Activated naive CD4-positive, alpha-beta T cell treated with anti-CD3 and anti-CD28 coated beads, Interleukin-2, amount 50 U/mL, for 24 hours (primary cell): ENCODE results near the gene ANKH.
A peak's percentile ranks its signal among the peaks of the same experiment; 100 is the strongest.

Source experiments
- H3K27ac Mint-ChIP-seq: one replicate; pipeline ENCODE4 v1.8.0; 2021; ENCODE audit warnings: mild to moderate bottlenecking, mixed read lengths
- H3K27me3 Mint-ChIP-seq: one replicate; pipeline ENCODE4 v1.8.0; 2021; ENCODE audit warnings: mixed read lengths
- H3K36me3 Mint-ChIP-seq: one replicate; pipeline ENCODE4 v1.8.0; 2021; ENCODE audit warnings: mixed read lengths
- H3K4me1 Mint-ChIP-seq: one replicate; pipeline ENCODE4 v1.8.0; 2021; ENCODE audit warnings: mixed read lengths
- H3K4me3 Mint-ChIP-seq: one replicate; pipeline ENCODE4 v1.8.0; 2021; ENCODE audit warnings: mild to moderate bottlenecking, mixed read lengths
- H3K9me3 Mint-ChIP-seq: one replicate; pipeline ENCODE4 v1.8.0; 2021; ENCODE audit warnings: mixed read lengths

Gene ANKH

GRCh38 chr5:14708551-14708950, 163.0 kb downstream of the ANKH start:
- Mint-ChIP-seq H3K4me3 (no peak overlapping the region), H3K27ac (peak overlapping the region; percentile 88)

GRCh38 chr5:14707811-14708390, 163.7 kb downstream of the ANKH start:
- no peaks in the 10 kb centered on the region for H3K9me3 Mint-ChIP-seq
- H3K36me3 Mint-ChIP-seq: peaks cover 53% of the 10 kb centered on the region
- peaks cover 87% of the 10 kb centered on the region for H3K4me1 Mint-ChIP-seq
- no peaks in the 10 kb centered on the region for H3K27me3 Mint-ChIP-seq
- peak overlapping the region; percentile 88 for H3K27ac Mint-ChIP-seq
- H3K4me3 Mint-ChIP-seq: peak overlapping the region; percentile 11

More at GRCh38 chr5:14708551-14708950, 163.0 kb downstream of the ANKH start:
- peaks cover 49% of the 10 kb centered on the region for H3K36me3 Mint-ChIP-seq
- H3K9me3 Mint-ChIP-seq: no peaks in the 10 kb centered on the region
- no peaks in the 10 kb centered on the region for H3K27me3 Mint-ChIP-seq
- H3K4me1 Mint-ChIP-seq: peaks cover 80% of the 10 kb centered on the region

- H3K4me1 Mint-ChIP-seq: peaks cover 92% of the 10 kb centered on the region
- peaks cover 46% of the 10 kb centered on the region for H3K36me3 Mint-ChIP-seq
- H3K27ac Mint-ChIP-seq: peak overlapping the region; percentile 100
- H3K4me3 Mint-ChIP-seq: peak overlapping the region; percentile 82
- no peaks in the 10 kb centered on the region for H3K27me3 Mint-ChIP-seq
- H3K9me3 Mint-ChIP-seq: no peaks in the 10 kb centered on the region
Observed at GRCh38 chr5:14706615-14707021, 165.0 kb downstream of the ANKH start.

- Mint-ChIP-seq H3K36me3 (peaks cover 40% of the 10 kb centered on the region), H3K4me1 (peaks cover 98% of the 10 kb centered on the region), H3K27me3 (no peaks in the 10 kb centered on the region), H3K4me3 (peak overlapping the region; percentile 82), H3K9me3 (no peaks in the 10 kb centered on the region), H3K27ac (peak overlapping the region; percentile 100)
Observed at GRCh38 chr5:14705556-14705955, 166.0 kb downstream of the ANKH start.

- H3K4me3 Mint-ChIP-seq: peak overlapping the region; percentile 12
- H3K4me1 Mint-ChIP-seq: peaks cover 85% of the 10 kb centered on the region
Observed at GRCh38 chr5:14702238-14702839, 169.2 kb downstream of the ANKH start.

GRCh38 chr5:14701556-14701955, 170.0 kb downstream of the ANKH start:
- Mint-ChIP-seq H3K36me3 (peaks cover 43% of the 10 kb centered on the region), H3K27ac (peak overlapping the region; percentile 92), H3K4me1 (peaks cover 80% of the 10 kb centered on the region), H3K4me3 (no peak overlapping the region), H3K9me3 (peaks cover 4% of the 10 kb centered on the region), H3K27me3 (no peaks in the 10 kb centered on the region)

More at GRCh38 chr5:14702238-14702839, 169.2 kb downstream of the ANKH start:
- peaks cover 4% of the 10 kb centered on the region for H3K9me3 Mint-ChIP-seq
- no peaks in the 10 kb centered on the region for H3K27me3 Mint-ChIP-seq
- peak overlapping the region; percentile 92 for H3K27ac Mint-ChIP-seq
- H3K36me3 Mint-ChIP-seq: peaks cover 45% of the 10 kb centered on the region

GRCh38 chr5:14700478-14701436, 170.8 kb downstream of the ANKH start:
- Mint-ChIP-seq H3K4me3 (peak overlapping the region; percentile 7), H3K9me3 (peaks cover 4% of the 10 kb centered on the region), H3K36me3 (peaks cover 41% of the 10 kb centered on the region)

GRCh38 chr5:14699807-14700400, 171.7 kb downstream of the ANKH start:
- peaks cover 43% of the 10 kb centered on the region for H3K36me3 Mint-ChIP-seq
- no peaks in the 10 kb centered on the region for H3K27me3 Mint-ChIP-seq
- H3K9me3 Mint-ChIP-seq: peaks cover 4% of the 10 kb centered on the region
- peaks cover 75% of the 10 kb centered on the region for H3K4me1 Mint-ChIP-seq
- H3K27ac Mint-ChIP-seq: peak overlapping the region; percentile 38
- H3K4me3 Mint-ChIP-seq: no peak overlapping the region

More at GRCh38 chr5:14700478-14701436, 170.8 kb downstream of the ANKH start:
- Mint-ChIP-seq H3K27ac (peak overlapping the region; percentile 92), H3K4me1 (peaks cover 80% of the 10 kb centered on the region), H3K27me3 (no peaks in the 10 kb centered on the region)

- peaks cover 4% of the 10 kb centered on the region for H3K9me3 Mint-ChIP-seq
- H3K27ac Mint-ChIP-seq: no peak overlapping the region
- peaks cover 67% of the 10 kb centered on the region for H3K4me1 Mint-ChIP-seq
- H3K36me3 Mint-ChIP-seq: peaks cover 39% of the 10 kb centered on the region
- H3K27me3 Mint-ChIP-seq: no peaks in the 10 kb centered on the region
- no peak overlapping the region for H3K4me3 Mint-ChIP-seq
Observed at GRCh38 chr5:14699159-14699558, 172.4 kb downstream of the ANKH start.

- peaks cover 35% of the 10 kb centered on the region for H3K36me3 Mint-ChIP-seq
- H3K4me1 Mint-ChIP-seq: peaks cover 61% of the 10 kb centered on the region
- peaks cover 4% of the 10 kb centered on the region for H3K9me3 Mint-ChIP-seq
- H3K27ac Mint-ChIP-seq: peak overlapping the region; percentile 17
- no peaks in the 10 kb centered on the region for H3K27me3 Mint-ChIP-seq
- no peak overlapping the region for H3K4me3 Mint-ChIP-seq
Observed at GRCh38 chr5:14698495-14698894, 173.1 kb downstream of the ANKH start.

GRCh38 chr5:14696851-14697250, 174.7 kb downstream of the ANKH start:
- Mint-ChIP-seq H3K9me3 (peaks cover 4% of the 10 kb centered on the region), H3K4me1 (peaks cover 44% of the 10 kb centered on the region), H3K27me3 (no peaks in the 10 kb centered on the region), H3K4me3 (no peak overlapping the region), H3K36me3 (peaks cover 36% of the 10 kb centered on the region), H3K27ac (no peak overlapping the region)

- H3K36me3 Mint-ChIP-seq: peaks cover 36% of the 10 kb centered on the region
Observed at GRCh38 chr5:14696057-14696456, 175.5 kb downstream of the ANKH start.

GRCh38 chr5:14695152-14695551, 176.4 kb downstream of the ANKH start:
- Mint-ChIP-seq H3K27me3 (no peaks in the 10 kb centered on the region), H3K36me3 (peaks cover 45% of the 10 kb centered on the region), H3K27ac (no peak overlapping the region), H3K9me3 (peaks cover 4% of the 10 kb centered on the region), H3K4me1 (peaks cover 31% of the 10 kb centered on the region), H3K4me3 (no peak overlapping the region)

More at GRCh38 chr5:14696057-14696456, 175.5 kb downstream of the ANKH start:
- peaks cover 36% of the 10 kb centered on the region for H3K4me1 Mint-ChIP-seq
- no peak overlapping the region for H3K4me3 Mint-ChIP-seq
- peaks cover 4% of the 10 kb centered on the region for H3K9me3 Mint-ChIP-seq
- H3K27ac Mint-ChIP-seq: peak overlapping the region; percentile 66
- H3K27me3 Mint-ChIP-seq: no peaks in the 10 kb centered on the region

- Mint-ChIP-seq H3K4me3 (no peak overlapping the region), H3K27ac (no peak overlapping the region), H3K4me1 (peaks cover 14% of the 10 kb centered on the region), H3K36me3 (peaks cover 43% of the 10 kb centered on the region), H3K9me3 (no peaks in the 10 kb centered on the region), H3K27me3 (no peaks in the 10 kb centered on the region)
Observed at GRCh38 chr5:14693070-14693469, 178.5 kb downstream of the ANKH start.

GRCh38 chr5:14687023-14687665, 184.4 kb downstream of the ANKH start:
- Mint-ChIP-seq H3K36me3 (peaks cover 35% of the 10 kb centered on the region), H3K27ac (no peak overlapping the region)

More at GRCh38 chr5:14687023-14687665, 184.4 kb downstream of the ANKH start:
- peaks cover 16% of the 10 kb centered on the region for H3K4me1 Mint-ChIP-seq
- no peaks in the 10 kb centered on the region for H3K27me3 Mint-ChIP-seq
- H3K9me3 Mint-ChIP-seq: no peaks in the 10 kb centered on the region
- H3K4me3 Mint-ChIP-seq: no peak overlapping the region
